Cardiac septum (tissue), 1 donor: Measurements from ENCODE around the gene SELENOK. TPM values are rescaled to one million over a fixed set of nuclear protein-coding genes. Genes with fewer than 3 reads are reported as not detected.
"Not testable (repeated sequence)": the region's sequence is repeated elsewhere in the genome, so short reads cannot be mapped to it uniquely, and the experiment has no call there.

Source experiments
- DNase-seq: peaks from one replicate; pipeline ENCODE4 v3.0.0-alpha.2; 2020; ENCODE audit warnings: low spot score
- intact Hi-C: fragments of 100-400 bp; cut with DNase I; formaldehyde crosslinking; loops from one replicate; pipeline ENCODE4 v1.14.0; 2022
- long read RNA-seq: library from polyadenylated mRNA; unstranded; transcript quantifications from one replicate; pipeline ENCODE4 v2.0.0, GENCODE V29; 2021
- total RNA-seq: library from RNA; stranded (reverse); fragmentation: NEBNext Ultra II Directional; extraction: Animal tissue kit (Norgen Biotek cat#: 25700); gene quantifications from one replicate; pipeline ENCODE4 v1.2.1, GENCODE V29; 2021
- donor health status: DM: no; HTN: no; CAD: no.

The SELENOK gene
- total RNA-seq: 89.3 TPM
- long read RNA-seq, transcript SELENOK-204 (5 exons, 1,633 nt): major isoform, 164 of 175 reads
- long read RNA-seq, partial matches to known transcripts: 10 of 175 reads
- long read RNA-seq, other reads (novel, unspliced or antisense): 1 of 175 reads

- intact Hi-C loops: loop anchor here (1.0 kb wide), 1 partner anchor 9 kb away; the partner anchor contains the start of gene ACTR8
- DNase-seq: peak; percentile 99
These were observed at the start of gene SELENOK for GRCh38 chr3:53891497-53892285. SELENOK (minus strand) TSS chr3:53891859.

- intact Hi-C loops: loop anchor here (10.0 kb wide), 1 partner anchor 204 kb away; no protein-coding TSS in a partner anchor
- no peak for DNase-seq
These were observed 49.5 kb upstream of the SELENOK start for GRCh38 chr3:53941184-53941583.

GRCh38 chr3:53940623-53941022 lies 49.0 kb upstream of the SELENOK start:
- intact Hi-C loops: loop anchor here (10.0 kb wide), 1 partner anchor 204 kb away; no protein-coding TSS in a partner anchor
- DNase-seq: no peak

GRCh38 chr3:53939813-53940212 lies 48.2 kb upstream of the SELENOK start:
- intact Hi-C loops: loop anchor here (5.0 to 10.0 kb wide), 2 partner anchors 205 to 432 kb away; no protein-coding TSS in a partner anchor
- DNase-seq: no peak

GRCh38 chr3:53939086-53939582 lies 47.5 kb upstream of the SELENOK start:
- intact Hi-C loops: loop anchor here (5.0 kb wide), 1 partner anchor 433 kb away; no protein-coding TSS in a partner anchor
- DNase-seq: no peak

- intact Hi-C loops: loop anchor here (5.0 kb wide), 1 partner anchor 434 kb away; no protein-coding TSS in a partner anchor
- DNase-seq: no peak
These were observed 47.0 kb upstream of the SELENOK start for GRCh38 chr3:53938645-53939044.

GRCh38 chr3:53936347-53936746 lies 44.7 kb upstream of the SELENOK start:
- intact Hi-C loops: loop anchor here (5.0 kb wide), 1 partner anchor 436 kb away; no protein-coding TSS in a partner anchor
- no peak for DNase-seq

GRCh38 chr3:53935283-53935901 lies 43.7 kb upstream of the SELENOK start:
- intact Hi-C loops: loop anchor here (5.0 kb wide), 1 partner anchor 437 kb away; no protein-coding TSS in a partner anchor
- DNase-seq: no peak

- intact Hi-C loops, DNase-seq: not testable (repeated sequence)
These were observed 35.7 kb upstream of the SELENOK start for GRCh38 chr3:53927208-53927872.

GRCh38 chr3:53921296-53921695 lies 29.6 kb upstream of the SELENOK start:
- intact Hi-C loops: no loop called here

GRCh38 chr3:53919741-53920140 lies 28.1 kb upstream of the SELENOK start:
- no peak for DNase-seq
- intact Hi-C loops: no loop called here

More at GRCh38 chr3:53921296-53921695, 29.6 kb upstream of the SELENOK start:
- DNase-seq: no peak

- no peak for DNase-seq
- intact Hi-C loops: no loop called here
These were observed 21.7 kb upstream of the SELENOK start for GRCh38 chr3:53913401-53913800.

- intact Hi-C loops: no loop called here
These were observed 11.1 kb upstream of the SELENOK start for GRCh38 chr3:53902711-53903110.

GRCh38 chr3:53902067-53902466 lies 10.4 kb upstream of the SELENOK start:
- intact Hi-C loops: no loop called here
- no peak for DNase-seq

More at GRCh38 chr3:53902711-53903110, 11.1 kb upstream of the SELENOK start:
- DNase-seq: no peak

- intact Hi-C loops: no loop called here
These were observed 9.1 kb upstream of the SELENOK start for GRCh38 chr3:53900666-53901331.

GRCh38 chr3:53899750-53900149 lies 8.1 kb upstream of the SELENOK start:
- DNase-seq: no peak
- intact Hi-C loops: no loop called here

More at GRCh38 chr3:53900666-53901331, 9.1 kb upstream of the SELENOK start:
- DNase-seq: no peak

GRCh38 chr3:53892286-53892637 lies 603 bp upstream of the SELENOK start:
- intact Hi-C loops: no loop called here
- DNase-seq: no peak

GRCh38 chr3:53890726-53891475 lies 758 bp downstream of the SELENOK start:
- intact Hi-C loops: loop anchor here (1.0 kb wide), 1 partner anchor 9 kb away; the partner anchor contains the start of gene ACTR8
- no peak for DNase-seq
